AG10803 (cell line): ENCODE measurements around the gene P2RX2.

Experiments used
- DNase-seq: peaks from one replicate; pipeline ENCODE4 v3.0.0; 2010; ENCODE audit warnings: low read depth
- H3K4me3 ChIP-seq: 2 replicates; pipeline ENCODE4 v1.5.1; 2011; ENCODE audit warnings: mild to moderate bottlenecking, low read length, control low read depth
- CTCF ChIP-seq: conservative IDR thresholded peaks from 2 replicates; pipeline ENCODE4 v1.5.1; 2011; ENCODE audit warnings: mild to moderate bottlenecking, low read length, control low read depth, inconsistent platforms

Gene P2RX2

GRCh38 chr12:132620113-132620898, 1.7 kb downstream of the P2RX2 start:
- H3K4me3 ChIP-seq, result no peak overlapping the region
- no peak for DNase-seq
- TF ChIP-seq CTCF, result no peak

GRCh38 chr12:132620899-132621656, 2.5 kb downstream of the P2RX2 start:
- no peak for TF ChIP-seq CTCF
- no peak for DNase-seq
- no peak overlapping the region for H3K4me3 ChIP-seq

GRCh38 chr12:132621657-132622435, 3.3 kb downstream of the P2RX2 start:
- DNase-seq, result no peak
- no peak for TF ChIP-seq CTCF
- no peak overlapping the region for H3K4me3 ChIP-seq

- TF ChIP-seq CTCF, result no peak
- H3K4me3 ChIP-seq, result peak overlapping the region; percentile 16; the same call in 1 of the 2 replicates
- peak; percentile 70 for DNase-seq
Measured at GRCh38 chr12:132622437-132623071, 4.0 kb downstream of the P2RX2 start.

GRCh38 chr12:132623072-132623869, 4.7 kb downstream of the P2RX2 start:
- no peak overlapping the region for H3K4me3 ChIP-seq

More at GRCh38 chr12:132623072-132623869, 4.7 kb downstream of the P2RX2 start:
- no peak for TF ChIP-seq CTCF
- no peak for DNase-seq
